Activated CD8-positive, alpha-beta memory T cell treated with anti-CD3 and anti-CD28 coated beads, Interleukin-2, amount 50 U/mL, for 48 hours (primary cell): ENCODE results near the gene TCF20.

Source experiments
- DNase-seq: peaks from one replicate; pipeline ENCODE4 v3.0.0-alpha.2; 2020

The TCF20 gene

GRCh38 chr22:42270510-42271190 is at the start of gene TCF20:
TCF20 (minus strand) TSS chr22:42270653; CDS start chr22:42215305, 55,348 bp downstream.
- DNase-seq, result peak; percentile 87

DNA sequence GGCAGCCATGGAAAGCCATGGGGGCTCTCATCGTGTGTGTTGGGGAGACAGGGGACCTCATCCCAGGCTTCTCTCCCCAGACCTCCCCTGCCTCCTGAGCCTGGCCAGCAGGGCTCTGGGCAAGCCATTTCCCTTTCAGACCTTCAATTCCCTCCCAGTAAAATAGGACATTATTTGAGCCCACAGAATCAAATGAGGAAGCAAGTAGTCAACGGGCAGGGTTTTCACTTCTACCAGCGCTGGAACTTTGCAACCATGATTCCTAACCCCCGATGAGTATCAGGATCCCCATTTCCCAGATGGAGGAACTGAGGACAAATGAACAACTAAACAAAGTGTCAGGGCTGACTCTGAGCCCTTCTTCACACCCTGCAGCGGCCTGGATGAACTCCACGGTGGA is 48.9 kb upstream of the TCF20 start:
- DNase-seq, result no peak

DNA sequence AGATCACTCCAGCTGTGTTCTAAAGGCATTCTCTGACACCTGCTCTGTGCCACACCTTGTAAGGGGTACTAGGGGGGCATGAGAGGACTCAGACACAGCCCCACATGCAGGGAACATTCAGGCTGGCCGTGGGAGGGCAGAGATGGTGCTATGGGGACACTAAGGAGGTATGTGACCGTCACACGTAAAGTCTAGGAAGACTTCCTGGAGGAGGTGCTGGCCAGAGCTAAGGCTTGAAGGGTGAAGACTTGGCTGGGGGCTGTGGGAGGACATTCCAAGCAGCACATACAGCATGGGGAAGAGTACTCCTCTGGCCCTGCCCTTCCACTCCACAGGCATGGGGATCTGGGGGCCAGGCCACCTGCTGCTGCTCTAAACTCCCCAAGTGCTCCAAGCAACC is 48.5 kb upstream of the TCF20 start:
- no peak for DNase-seq

DNA sequence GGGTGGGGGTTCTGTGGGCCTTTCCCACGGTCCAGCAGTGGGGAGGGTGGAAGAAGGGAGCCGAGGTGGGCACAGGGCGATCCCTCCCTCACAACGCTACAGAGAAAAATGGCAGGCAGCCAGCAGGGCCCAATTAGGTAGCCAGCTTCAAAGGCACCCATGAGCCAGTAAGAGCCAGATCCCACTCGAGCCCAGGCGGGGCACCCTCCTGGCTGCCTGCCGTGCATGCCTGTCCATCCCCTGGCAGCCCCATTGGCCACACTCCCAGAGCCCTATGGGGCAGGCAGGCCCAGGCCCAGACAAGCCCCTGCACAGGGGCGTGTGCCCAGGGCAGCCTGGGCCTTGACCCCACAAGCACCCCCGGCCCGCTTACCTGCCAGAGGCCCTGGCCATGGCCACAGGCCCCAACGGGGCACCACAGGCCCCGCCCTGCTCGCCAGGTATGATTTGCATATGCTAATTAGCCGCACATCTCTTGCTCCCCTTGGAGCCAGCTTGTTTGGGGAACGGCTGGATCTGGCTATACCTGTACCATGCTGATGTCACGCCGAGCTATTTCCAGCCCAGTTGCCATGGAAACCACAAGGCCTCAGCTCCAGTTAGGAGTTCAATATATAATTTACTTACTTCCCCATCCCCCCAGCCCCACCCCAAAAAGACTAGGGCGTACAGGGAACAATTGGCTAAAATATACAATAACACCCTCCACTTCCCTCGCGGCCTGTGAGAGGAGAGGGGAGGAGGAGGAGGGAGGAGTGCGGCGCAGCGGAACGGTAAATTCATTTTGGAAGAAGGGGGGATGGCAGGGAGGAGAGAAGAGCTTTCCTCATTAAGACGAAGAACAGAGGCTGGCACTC is 47.5 kb upstream of the TCF20 start:
- no peak for DNase-seq

GRCh38 chr22:42317008-42317407 is 46.6 kb upstream of the TCF20 start:
- peak; percentile 72 for DNase-seq

DNA sequence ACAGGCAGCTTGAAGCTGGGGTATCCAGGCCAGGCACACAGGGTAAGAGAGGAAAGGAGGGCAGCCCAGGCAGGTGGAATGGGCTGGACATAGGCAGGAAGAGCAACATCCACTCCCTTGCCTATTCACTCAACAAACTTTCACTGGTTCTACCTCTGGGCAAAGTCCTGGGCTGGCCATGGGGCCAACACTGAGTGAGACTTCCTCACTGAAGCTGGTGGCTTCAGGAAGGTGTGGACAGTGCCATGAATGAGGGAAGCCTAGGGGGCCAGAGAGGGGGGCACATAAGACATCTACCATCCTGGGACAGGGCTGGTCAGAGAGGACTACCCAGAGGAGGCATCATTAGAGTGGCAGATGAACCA is 44.9 kb upstream of the TCF20 start:
- no peak for DNase-seq

GRCh38 chr22:42314709-42315391 is 44.4 kb upstream of the TCF20 start:
- no peak for DNase-seq

DNA sequence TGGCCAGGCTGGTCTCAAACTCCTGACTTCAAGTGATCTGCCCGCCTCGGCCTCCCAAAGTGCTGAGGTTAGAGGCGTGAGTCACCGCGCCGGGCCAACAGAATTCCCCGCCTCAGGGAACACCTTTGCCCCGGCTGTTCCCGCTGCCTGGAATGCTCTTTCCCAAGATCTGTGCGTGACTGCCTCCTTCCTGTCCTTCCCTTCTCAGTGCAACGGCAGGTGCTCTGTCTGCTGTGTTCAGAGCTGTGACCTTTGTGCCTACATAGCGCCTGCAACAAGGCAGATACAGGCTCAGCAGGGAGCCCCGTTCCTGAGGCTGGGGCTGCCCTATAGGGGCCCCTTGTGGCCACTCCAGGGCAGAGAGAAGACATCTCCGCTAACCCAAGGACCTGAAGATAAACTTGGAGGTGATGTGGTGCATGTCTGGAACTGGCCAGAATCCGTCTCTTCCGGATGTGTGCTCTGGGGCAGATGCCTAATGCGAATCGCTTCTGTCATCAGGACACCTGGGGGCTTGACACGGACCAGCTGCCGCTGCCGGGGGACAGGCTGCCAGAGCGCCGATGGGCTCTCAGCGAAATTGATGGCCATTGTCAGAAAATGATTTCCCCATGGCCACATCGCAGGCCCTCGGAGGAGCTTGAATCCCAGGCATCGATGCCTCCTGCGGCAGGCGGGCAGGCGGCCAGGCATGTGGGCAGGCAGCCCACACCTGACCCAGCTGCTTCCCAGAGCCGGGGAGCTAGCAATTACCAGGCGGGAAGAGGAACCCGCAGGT is 43.5 kb upstream of the TCF20 start:
- DNase-seq, result no peak

DNA sequence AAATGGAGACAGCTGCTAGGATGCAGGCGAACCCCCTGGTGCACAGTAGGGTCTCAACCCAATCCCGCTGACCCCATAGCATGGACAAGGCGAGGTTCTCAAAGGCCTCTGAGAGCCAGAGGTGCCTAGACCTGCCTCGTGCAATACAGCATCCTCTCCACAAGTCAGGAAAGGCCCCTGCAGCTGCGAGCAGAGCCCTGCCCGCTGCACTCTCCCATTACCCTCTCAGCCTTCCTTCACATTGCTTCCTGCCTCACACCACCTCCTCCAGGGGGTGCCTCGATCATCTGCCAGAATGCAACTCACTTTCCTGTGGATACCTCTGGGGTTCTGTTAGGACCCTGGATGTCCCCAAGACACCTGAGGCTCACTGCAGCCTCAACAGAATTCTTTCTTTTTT is 42.8 kb upstream of the TCF20 start:
- DNase-seq, result no peak

- no peak for DNase-seq
Measured at GRCh38 chr22:42310291-42311015, 40.0 kb upstream of the TCF20 start.

GRCh38 chr22:42309865-42310264 is 39.4 kb upstream of the TCF20 start:
- no peak for DNase-seq

DNA sequence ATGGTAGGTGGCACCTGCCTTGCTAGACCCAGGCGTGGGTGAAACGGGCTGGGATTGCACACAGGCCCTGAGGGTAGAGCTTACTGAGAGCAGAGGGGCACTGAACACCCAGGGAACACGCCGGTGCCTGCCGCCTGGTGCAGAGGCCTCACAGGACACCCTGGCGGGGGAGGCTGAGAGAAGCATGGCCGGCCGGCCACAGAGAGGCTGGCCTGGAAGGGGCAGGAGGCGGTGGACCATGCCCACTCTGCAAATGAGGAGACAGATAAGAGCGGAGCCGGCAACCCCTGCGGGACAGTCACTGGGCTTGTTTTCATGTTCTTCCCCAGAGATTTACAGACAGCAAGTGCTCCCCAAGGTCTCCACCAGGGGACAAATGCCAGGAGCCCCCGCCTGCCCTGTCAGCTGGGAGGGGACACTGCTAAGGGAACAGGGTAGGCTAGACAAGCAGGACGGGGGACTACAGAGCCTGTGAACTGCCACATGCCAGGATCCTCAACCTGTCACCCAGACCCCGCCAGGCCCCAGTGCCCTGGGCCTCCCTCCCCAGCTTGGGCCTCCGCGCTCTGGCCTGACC is 38.5 kb upstream of the TCF20 start:
- no peak for DNase-seq

- DNase-seq, result no peak
Measured at GRCh38 chr22:42307806-42308563, 37.5 kb upstream of the TCF20 start.

GRCh38 chr22:42306010-42306409 is 35.6 kb upstream of the TCF20 start:
- no peak for DNase-seq

DNA sequence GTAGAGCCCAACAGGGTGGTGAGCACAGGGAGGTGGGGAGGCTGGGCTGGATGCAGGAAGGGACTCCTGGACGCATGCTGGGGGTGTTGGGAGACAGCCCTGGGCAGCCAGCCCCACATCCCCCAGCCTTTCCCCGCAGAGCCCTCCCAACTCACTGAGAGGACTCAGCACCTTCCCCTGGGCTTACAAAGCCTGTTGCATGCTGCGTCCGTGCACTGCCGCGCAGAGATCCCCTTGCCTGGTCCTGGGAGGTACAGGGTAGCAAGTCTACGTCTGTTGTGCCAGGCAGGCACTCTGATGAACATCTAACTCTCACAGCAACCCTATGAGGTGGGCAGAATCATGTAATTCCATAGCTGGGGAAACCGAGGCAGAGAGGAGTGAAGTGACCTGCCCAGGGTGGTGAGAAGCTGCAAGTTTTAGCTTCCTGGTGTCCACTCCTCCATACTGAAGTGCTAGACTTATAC is 33.9 kb upstream of the TCF20 start:
- no peak for DNase-seq

DNA sequence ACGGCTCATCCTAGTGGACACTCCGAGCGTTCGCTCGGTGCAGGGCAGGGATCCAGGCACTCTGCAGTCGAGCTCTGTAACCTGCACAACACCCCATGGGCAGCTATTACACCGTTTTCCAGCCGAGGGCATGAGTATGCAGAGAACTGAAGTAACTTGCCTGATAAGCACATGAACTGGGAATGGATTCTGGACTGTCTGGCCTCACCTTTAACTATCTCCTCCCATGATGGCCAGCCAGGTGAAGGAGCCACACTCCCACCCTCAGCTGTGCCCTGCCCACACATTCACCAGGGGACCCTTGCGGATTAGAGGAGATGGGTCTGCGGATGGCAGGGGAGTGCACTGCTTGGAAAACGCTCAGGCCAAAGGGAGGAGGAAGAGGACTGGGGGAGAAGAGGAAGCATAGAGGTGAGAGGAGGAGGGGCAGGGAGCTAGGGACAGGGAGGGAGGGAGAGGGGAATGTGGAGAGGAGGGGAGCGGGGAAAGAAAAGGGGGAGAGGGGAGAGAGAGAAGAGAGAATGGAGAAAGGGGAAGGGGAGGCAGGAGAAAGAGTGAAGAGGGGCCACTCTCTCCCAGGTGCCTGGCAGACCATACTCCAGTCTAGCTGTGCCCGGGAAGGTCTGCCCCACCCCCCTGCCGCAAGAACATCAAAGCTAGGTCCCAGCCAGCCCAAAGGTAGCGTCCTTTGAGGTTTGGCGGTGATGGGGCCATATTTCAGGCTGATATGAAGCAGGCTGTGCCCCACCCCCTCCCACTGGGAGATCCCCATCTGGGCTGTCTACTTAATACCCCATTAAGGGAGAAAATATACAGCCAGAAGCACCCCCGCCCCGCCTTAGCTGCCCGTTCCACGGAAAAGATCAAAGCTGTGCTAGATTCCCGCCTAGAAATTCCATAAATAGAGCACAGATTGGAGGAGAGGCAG is 33.2 kb upstream of the TCF20 start:
- DNase-seq, result no peak

GRCh38 chr22:42301742-42302102 is 31.3 kb upstream of the TCF20 start:
- DNase-seq, result no peak

DNA sequence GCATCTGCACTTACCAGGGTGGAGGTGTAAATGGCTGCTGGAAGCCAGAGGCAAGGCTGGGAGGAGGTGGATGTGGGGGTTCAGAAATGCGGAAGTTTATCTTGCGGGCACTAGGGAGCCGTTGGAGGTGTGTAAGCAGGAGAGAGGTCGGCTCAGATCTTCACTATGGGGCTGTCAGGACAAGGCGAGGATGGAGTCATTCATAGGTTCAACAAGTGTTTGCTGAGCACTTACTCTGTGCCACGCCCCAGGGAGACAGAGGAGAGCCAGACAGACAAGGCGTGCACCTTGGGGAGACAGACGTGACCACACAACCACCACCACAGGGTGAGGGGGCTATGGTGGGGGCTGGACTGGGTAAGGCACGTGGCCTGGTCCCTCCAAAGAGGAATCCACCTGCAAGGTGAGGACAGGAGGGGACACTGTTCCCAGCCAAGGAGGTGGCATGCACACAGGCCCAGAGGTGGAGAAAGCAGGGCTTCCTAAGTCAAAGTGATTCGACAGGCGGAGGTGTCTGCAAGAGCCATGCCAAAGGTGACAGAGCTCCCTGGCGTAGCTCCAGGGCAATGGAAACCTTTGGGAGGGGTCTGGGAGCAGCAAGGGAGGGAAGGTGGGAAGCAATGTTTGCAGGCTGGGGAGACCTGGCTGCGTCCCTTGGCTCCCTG is 30.8 kb upstream of the TCF20 start:
- no peak for DNase-seq
